ENCODE results near the gene PSMD11.

The PSMD11 gene

GRCh38 chr17:32512328-32512727 lies 68.0 kb downstream of the PSMD11 start:
- TF ChIP-seq CTCF (IDR thresholded peaks at IDR 0.05; ENCODE audit: low read depth, low read length), result no peak
- no peak overlapping the region for H3K4me3 ChIP-seq (replicated peaks in 1 of 2; ENCODE audit: low read depth in 2 of 2, low read length in 2 of 2)
- DNase-seq (ENCODE audit: low read depth in 2 of 2), result no peak

GRCh38 chr17:32513579-32513978 lies 69.3 kb downstream of the PSMD11 start:
- H3K4me3 ChIP-seq (replicated peaks in 1 of 2; ENCODE audit: low read depth in 2 of 2, low read length in 2 of 2), result no peak overlapping the region
- DNase-seq (ENCODE audit: low read depth in 2 of 2), result no peak
- TF ChIP-seq CTCF (IDR thresholded peaks at IDR 0.05; ENCODE audit: low read depth, low read length), result no peak

GRCh38 chr17:32514606-32515005 lies 70.3 kb downstream of the PSMD11 start:
- peak in 1 of 2 donors; percentile 10 for DNase-seq (ENCODE audit: low read depth in 2 of 2)
- H3K4me3 ChIP-seq (replicated peaks in 1 of 2; ENCODE audit: low read depth in 2 of 2, low read length in 2 of 2), result no peak overlapping the region
- no peak for TF ChIP-seq CTCF (IDR thresholded peaks at IDR 0.05; ENCODE audit: low read depth, low read length)

- no peak for DNase-seq (ENCODE audit: low read depth in 2 of 2)
- no peak overlapping the region for H3K4me3 ChIP-seq (replicated peaks in 1 of 2; ENCODE audit: low read depth in 2 of 2, low read length in 2 of 2)
- TF ChIP-seq CTCF (IDR thresholded peaks at IDR 0.05; ENCODE audit: low read depth, low read length), result no peak
These were observed 71.5 kb downstream of the PSMD11 start for GRCh38 chr17:32515677-32516383.

GRCh38 chr17:32516450-32516849 lies 72.1 kb downstream of the PSMD11 start:
- no peak for DNase-seq (ENCODE audit: low read depth in 2 of 2)
- no peak for TF ChIP-seq CTCF (IDR thresholded peaks at IDR 0.05; ENCODE audit: low read depth, low read length)
- H3K4me3 ChIP-seq (replicated peaks in 1 of 2; ENCODE audit: low read depth in 2 of 2, low read length in 2 of 2), result no peak overlapping the region

- no peak overlapping the region for H3K4me3 ChIP-seq (replicated peaks in 1 of 2; ENCODE audit: low read depth in 2 of 2, low read length in 2 of 2)
- TF ChIP-seq CTCF (IDR thresholded peaks at IDR 0.05; ENCODE audit: low read depth, low read length), result no peak
- DNase-seq (ENCODE audit: low read depth in 2 of 2), result no peak
These were observed 72.8 kb downstream of the PSMD11 start for GRCh38 chr17:32516940-32517701.
